OCI-LY3 (cell line): ENCODE measurements around the gene VWA3B.

ENCODE experiments used
- H2AFZ ChIP-seq: fragments of 200-600, 300-600 bp; shearing (Covaris generic); 2 replicates; pipeline ENCODE4 v1.6.0; 2014; ENCODE audit warnings: antibody characterized with exemption, low read depth, low read length
- H3K27ac ChIP-seq: fragments of 200-600, 300-600 bp; sonication (generic); 2 replicates; pipeline ENCODE4 v1.5.1; 2014; ENCODE audit warnings: mild to moderate bottlenecking, low read length, moderate library complexity, mixed read lengths
- H3K27me3 ChIP-seq: fragments of 200-600, 300-600 bp; sonication (generic); 2 replicates; pipeline ENCODE4 v1.6.1; 2014; ENCODE audit warnings: low read depth, low read length, mixed read lengths
- H3K36me3 ChIP-seq: fragments of 200-600, 300-600 bp; sonication (generic); replicated peaks from 2 replicates; pipeline ENCODE3; 2014; ENCODE audit warnings: low read depth, low read length, mixed read lengths
- H3K4me1 ChIP-seq: fragments of 300-600, 200-600 bp; sonication (generic); 2 replicates; pipeline ENCODE4 v1.6.1; 2014; ENCODE audit warnings: low read length, mixed read lengths
- H3K4me2 ChIP-seq: fragments of 200-600, 300-600 bp; sonication (generic); 2 replicates; pipeline ENCODE4 v1.6.1; 2014; ENCODE audit warnings: low read length, mixed read lengths
- H3K4me3 ChIP-seq: fragments of 300-600, 200-600 bp; sonication (generic); 2 replicates; pipeline ENCODE4 v1.5.1; 2014; ENCODE audit warnings: antibody characterized with exemption, mild to moderate bottlenecking, low read length, moderate library complexity
- H3K79me2 ChIP-seq: fragments of 300-600, 200-600 bp; shearing (Covaris generic); 2 replicates; pipeline ENCODE4 v1.6.1; 2014; ENCODE audit warnings: mild to moderate bottlenecking, low read length, mixed read lengths
- H3K9ac ChIP-seq: fragments of 300-600, 200-600 bp; shearing (Covaris generic); 2 replicates; pipeline ENCODE4 v1.6.0; 2014; ENCODE audit warnings: mild to moderate bottlenecking, low read length, moderate library complexity
- H3K9me3 ChIP-seq: fragments of 200-600, 300-600 bp; shearing (Covaris generic); 2 replicates; pipeline ENCODE4 v1.6.1; 2014; ENCODE audit warnings: low read length, mixed read lengths; ENCODE audit not compliant: insufficient read depth
- H4K20me1 ChIP-seq: fragments of 200-600, 300-600 bp; sonication (generic); 2 replicates; pipeline ENCODE4 v1.6.1; 2016; ENCODE audit warnings: low read length, mixed read lengths; ENCODE audit not compliant: insufficient read depth
- CTCF ChIP-seq: fragments of 200-600, 300-600 bp; sonication (generic); IDR thresholded peaks from 2 replicates; pipeline ENCODE4 v1.5.1; 2014; ENCODE audit warnings: antibody characterized with exemption, low read length, low read depth
- EZH2phosphoT487 ChIP-seq: fragments of 200-600 bp; shearing (Covaris generic); IDR thresholded peaks from 2 replicates; pipeline ENCODE4 v1.6.1; 2018; ENCODE audit warnings: antibody characterized with exemption, mixed run types, low read depth

Gene VWA3B

GRCh38 chr2:98050070-98050469, 36.9 kb upstream of the VWA3B start:
- Histone ChIP-seq H3K36me3 (no peaks in the 10 kb centered on the region), H4K20me1 (no peaks in the 10 kb centered on the region), H3K27ac (no peak overlapping the region), H3K4me1 (no peaks in the 10 kb centered on the region), H3K9me3 (no peaks in the 10 kb centered on the region), H3K9ac (no peak overlapping the region), H2AFZ (no peak overlapping the region), H3K4me2 (no peak overlapping the region), H3K27me3 (no peaks in the 10 kb centered on the region), H3K4me3 (no peak overlapping the region), H3K79me2 (no peaks in the 10 kb centered on the region)
- TF ChIP-seq CTCF (no peak), EZH2phosphoT487 (no peak)

- Histone ChIP-seq H3K9me3 (no peaks in the 10 kb centered on the region), H3K4me3 (no peak overlapping the region), H3K79me2 (no peaks in the 10 kb centered on the region), H3K4me1 (no peaks in the 10 kb centered on the region), H2AFZ (no peak overlapping the region), H3K4me2 (no peak overlapping the region), H4K20me1 (no peaks in the 10 kb centered on the region), H3K27me3 (no peaks in the 10 kb centered on the region), H3K9ac (no peak overlapping the region), H3K27ac (no peak overlapping the region), H3K36me3 (no peaks in the 10 kb centered on the region)
- TF ChIP-seq CTCF = no peak
These were observed 28.6 kb upstream of the VWA3B start for GRCh38 chr2:98058191-98058975.

DNA sequence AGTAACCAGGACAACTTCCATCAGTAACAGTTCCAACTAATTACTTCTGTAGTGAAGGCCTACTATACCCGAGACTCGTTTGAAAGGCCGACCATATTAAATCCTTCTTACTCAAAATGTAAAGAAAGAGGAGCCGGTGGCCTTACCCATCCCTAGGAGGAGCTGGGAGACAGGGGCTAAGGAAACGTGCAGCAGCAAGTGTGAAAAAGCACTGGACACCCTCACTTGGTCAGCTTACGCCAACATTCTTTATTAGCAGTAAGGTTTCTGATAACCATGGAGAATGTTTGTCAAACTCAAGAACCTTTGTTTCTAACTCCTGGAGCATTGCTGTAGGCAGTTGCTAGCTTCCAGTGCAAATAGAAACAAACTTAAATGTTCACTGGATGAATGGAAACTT, 26.7 kb upstream of the VWA3B start:
- Histone ChIP-seq H3K9ac (no peak overlapping the region), H3K4me3 (no peak overlapping the region), H4K20me1 (no peaks in the 10 kb centered on the region), H3K4me1 (no peaks in the 10 kb centered on the region), H2AFZ (no peak overlapping the region), H3K9me3 (no peaks in the 10 kb centered on the region), H3K27ac (no peak overlapping the region), H3K36me3 (no peaks in the 10 kb centered on the region), H3K4me2 (no peak overlapping the region), H3K79me2 (no peaks in the 10 kb centered on the region), H3K27me3 (no peaks in the 10 kb centered on the region)
- no peak for TF ChIP-seq EZH2phosphoT487
- no peak for TF ChIP-seq CTCF

DNA sequence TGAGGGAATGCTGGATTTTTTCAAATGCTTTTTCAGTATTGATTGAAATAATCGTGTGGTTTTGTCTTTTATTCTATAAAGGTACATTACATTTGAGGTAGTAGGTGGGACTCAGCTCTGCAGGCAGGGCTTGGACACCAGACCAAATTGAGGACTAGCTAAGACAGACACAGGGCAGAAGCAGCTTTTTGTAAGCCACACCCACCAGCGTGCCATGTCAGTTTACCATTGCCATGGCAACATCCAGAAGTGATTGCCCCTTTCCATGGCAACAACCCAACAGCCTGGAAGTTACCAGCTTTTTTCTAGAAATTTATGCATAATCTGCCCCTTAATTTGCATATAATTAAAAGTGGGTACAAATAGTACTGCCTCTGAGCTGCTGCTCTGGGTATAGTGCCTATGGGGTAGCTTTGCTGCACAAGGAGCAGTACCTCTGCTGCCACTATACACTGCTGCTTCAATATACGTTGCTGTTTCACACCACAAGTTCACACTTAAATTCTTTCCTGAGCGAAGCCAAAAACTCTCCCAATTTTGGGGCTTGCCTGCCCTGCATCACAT, 23.6 kb upstream of the VWA3B start:
- H2AFZ ChIP-seq = no peak overlapping the region
- TF ChIP-seq EZH2phosphoT487 = no peak
- no peak for TF ChIP-seq CTCF
- no peaks in the 10 kb centered on the region for H4K20me1 ChIP-seq
- no peaks in the 10 kb centered on the region for H3K27me3 ChIP-seq
- no peak overlapping the region for H3K27ac ChIP-seq
- H3K9ac ChIP-seq = no peak overlapping the region
- H3K36me3 ChIP-seq = no peaks in the 10 kb centered on the region
- no peaks in the 10 kb centered on the region for H3K4me1 ChIP-seq
- H3K4me3 ChIP-seq = no peak overlapping the region
- H3K79me2 ChIP-seq = no peaks in the 10 kb centered on the region
- H3K9me3 ChIP-seq = no peaks in the 10 kb centered on the region
- no peak overlapping the region for H3K4me2 ChIP-seq
